WI38 (cell line): ENCODE data around the gene ABTB2.

Experiments
- H3K4me3 ChIP-seq: 2 replicates; pipeline ENCODE4 v1.5.1; 2011; ENCODE audit warnings: low read depth, mild to moderate bottlenecking, control low read depth, low read length
- CTCF ChIP-seq: IDR thresholded peaks from 2 replicates; pipeline ENCODE4 v1.5.1; 2012; ENCODE audit warnings: low read depth, mild to moderate bottlenecking, control low read depth, low read length

Gene ABTB2

GRCh38 chr11:34343686-34344085, 14.1 kb downstream of the ABTB2 start:
- H3K4me3 ChIP-seq = no peak overlapping the region
- TF ChIP-seq CTCF = no peak

DNA sequence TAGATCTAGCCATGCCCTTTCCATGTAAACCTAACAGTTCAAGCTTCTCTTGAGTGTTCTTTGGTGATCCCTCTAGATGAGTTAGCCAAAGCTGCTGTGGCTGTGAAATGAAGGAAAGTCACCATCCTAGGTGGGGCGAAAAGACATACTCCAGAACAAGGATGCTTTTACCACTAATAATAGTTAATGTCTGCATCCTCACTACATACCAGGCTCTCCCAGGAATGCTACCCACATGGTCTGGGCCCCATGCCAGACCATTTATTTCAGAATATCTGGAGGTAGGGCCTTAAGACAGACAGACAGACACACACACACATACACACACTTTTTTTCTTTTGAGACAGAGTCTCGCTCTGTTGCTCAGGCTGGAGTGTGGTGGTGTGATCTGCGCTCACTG, 14.7 kb downstream of the ABTB2 start:
- no peak overlapping the region for H3K4me3 ChIP-seq
- TF ChIP-seq CTCF = no peak

- H3K4me3 ChIP-seq = no peak overlapping the region
- TF ChIP-seq CTCF = no peak
These were observed 15.8 kb downstream of the ABTB2 start for GRCh38 chr11:34341931-34342533.

GRCh38 chr11:34341096-34341495, 16.7 kb downstream of the ABTB2 start:
- no peak overlapping the region for H3K4me3 ChIP-seq
- TF ChIP-seq CTCF = no peak

DNA sequence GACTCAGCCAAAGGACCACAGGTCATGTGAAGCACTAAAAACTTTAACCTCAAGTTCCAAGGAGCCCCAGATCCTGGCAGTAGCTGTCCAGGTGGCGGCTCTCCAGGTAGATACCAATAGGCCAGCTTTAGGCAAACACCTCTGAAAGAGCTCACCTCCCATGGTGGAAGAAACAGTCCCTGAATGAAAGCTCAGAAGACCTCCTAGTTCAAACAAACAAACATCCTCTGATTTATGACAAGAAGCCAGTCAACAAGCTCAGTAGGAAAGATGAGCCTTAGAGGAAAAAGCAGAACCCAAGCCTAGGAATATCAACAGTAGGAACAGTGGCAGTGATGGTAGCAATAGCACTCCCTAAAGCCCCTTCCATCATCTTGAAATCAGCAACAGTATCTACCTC, 17.2 kb downstream of the ABTB2 start:
- TF ChIP-seq CTCF = no peak
- H3K4me3 ChIP-seq = no peak overlapping the region

GRCh38 chr11:34339149-34340064, 18.4 kb downstream of the ABTB2 start:
- TF ChIP-seq CTCF = no peak
- no peak overlapping the region for H3K4me3 ChIP-seq

- no peak for TF ChIP-seq CTCF
- H3K4me3 ChIP-seq = no peak overlapping the region
These were observed 20.8 kb downstream of the ABTB2 start for GRCh38 chr11:34337016-34337415.
